HG02763 (cell line): ENCODE data around the gene LBH.
"Not testable (repeated sequence)": the region's sequence is repeated elsewhere in the genome, so short reads cannot be mapped to it uniquely, and the experiment has no call there.

ENCODE experiments used
- ATAC-seq: cut with Tn5 transposase; IDR thresholded peaks from one replicate; pipeline ENCODE4 v1.9.1; 2021; ENCODE audit warnings: mild to moderate bottlenecking, moderate library complexity; ENCODE audit not compliant: unreplicated experiment

Gene LBH

GRCh38 chr2:30255466-30256408 lies 24.4 kb downstream of the LBH start:
- no peak for ATAC-seq

- no peak for ATAC-seq
Measured at GRCh38 chr2:30257266-30258214, 26.2 kb downstream of the LBH start.

DNA sequence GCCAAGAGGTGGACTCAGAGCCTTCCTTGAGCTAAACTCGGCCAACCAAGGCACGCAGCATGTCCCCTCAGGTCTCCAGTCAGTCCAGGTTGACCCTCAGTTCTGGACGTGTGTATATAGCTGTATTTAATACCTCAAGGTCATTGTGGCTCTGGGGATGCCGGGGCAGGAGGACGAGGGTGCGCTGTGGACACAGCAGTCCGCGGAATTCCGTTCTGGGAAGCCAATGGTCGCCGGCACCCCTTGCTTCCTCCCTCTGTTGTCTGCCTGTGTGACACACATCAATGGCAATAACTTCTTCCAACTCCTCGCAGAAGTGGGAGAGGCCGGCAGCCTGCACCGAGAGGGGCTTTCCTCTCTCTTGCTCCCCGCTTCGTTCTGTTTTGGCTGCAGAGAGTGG lies 27.7 kb downstream of the LBH start:
- no peak for ATAC-seq

DNA sequence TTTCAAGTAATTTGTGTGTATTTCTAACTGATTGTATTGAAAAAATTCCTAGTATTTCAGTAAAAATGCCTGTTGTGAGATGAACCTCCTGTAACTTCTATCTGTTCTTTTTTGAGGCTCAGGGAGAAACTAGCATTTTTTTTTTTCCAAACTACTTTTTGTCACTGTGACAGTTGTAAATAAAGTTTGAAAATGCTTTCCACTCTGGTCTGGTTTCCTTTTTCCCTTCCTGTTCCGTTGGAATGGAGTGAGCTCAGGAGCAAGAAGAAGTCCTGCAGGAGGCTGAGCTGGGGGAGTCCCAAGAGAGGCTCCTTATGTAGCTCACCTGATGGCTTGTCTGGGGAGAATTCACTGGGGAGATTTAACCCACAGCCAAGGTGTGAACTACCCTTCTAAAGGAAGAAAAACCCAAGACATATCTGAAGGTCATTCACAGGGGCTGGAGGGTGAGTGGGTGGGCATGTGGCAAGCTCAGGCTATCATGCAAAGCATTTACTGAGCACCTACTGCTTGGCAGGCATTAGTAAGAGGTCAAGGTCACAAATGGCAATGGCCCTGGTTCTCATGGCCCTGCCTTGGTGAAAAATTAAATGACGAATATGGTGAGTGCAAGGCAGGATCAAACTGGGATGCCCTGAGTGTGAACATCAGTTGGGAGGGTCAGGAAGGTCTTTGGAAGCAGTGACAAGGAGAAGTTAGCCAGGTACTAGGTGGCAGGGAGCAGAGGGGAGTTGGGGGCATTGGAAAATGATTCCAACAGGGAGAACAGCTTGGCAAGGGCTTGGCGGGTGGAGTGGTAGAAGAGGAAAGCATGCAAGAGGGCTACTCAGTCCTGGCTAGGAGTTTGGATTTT lies 28.7 kb downstream of the LBH start:
- no peak for ATAC-seq

DNA sequence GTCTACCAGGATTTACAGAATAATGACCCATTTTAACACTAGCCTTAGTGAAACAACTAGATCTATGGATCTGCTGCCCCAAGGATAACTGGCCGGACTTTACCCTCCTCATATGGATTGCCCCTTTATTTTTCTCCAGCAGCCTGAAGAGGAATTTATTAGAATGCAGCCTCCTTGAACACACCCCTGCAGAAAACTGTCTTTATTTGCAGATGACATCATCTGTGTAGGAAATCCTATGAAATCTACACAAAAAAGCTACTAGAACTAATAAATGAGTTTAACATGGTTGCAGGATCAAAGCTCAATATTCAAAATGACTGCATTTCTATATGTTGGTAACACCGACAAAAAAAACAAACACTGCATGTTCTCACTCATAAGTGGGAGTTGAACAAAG lies 29.6 kb downstream of the LBH start:
- ATAC-seq: no peak

DNA sequence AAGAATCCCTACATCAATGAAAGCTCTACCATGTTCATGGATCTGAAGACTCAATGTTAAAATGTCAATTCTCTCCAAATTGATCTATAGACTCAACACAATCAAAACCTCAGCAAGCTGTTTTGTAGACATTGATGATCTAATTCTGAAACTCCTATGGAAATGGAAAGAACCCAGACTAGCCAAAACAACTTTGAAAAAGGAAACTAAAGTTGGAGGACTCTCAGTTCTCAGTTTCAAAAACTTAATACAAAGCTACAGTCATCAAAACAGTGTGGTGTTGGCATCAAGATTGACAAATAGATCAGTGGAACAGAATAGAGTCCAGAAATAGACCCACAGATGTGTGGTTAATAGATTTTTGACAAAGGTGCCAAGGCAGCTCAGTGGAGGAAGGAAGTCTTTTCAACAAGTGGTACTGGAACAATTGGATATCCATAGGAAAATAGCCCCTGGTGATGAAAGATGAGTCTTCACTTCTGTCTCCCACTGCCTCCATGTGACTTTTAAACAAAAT lies 30.4 kb downstream of the LBH start:
- no peak for ATAC-seq

DNA sequence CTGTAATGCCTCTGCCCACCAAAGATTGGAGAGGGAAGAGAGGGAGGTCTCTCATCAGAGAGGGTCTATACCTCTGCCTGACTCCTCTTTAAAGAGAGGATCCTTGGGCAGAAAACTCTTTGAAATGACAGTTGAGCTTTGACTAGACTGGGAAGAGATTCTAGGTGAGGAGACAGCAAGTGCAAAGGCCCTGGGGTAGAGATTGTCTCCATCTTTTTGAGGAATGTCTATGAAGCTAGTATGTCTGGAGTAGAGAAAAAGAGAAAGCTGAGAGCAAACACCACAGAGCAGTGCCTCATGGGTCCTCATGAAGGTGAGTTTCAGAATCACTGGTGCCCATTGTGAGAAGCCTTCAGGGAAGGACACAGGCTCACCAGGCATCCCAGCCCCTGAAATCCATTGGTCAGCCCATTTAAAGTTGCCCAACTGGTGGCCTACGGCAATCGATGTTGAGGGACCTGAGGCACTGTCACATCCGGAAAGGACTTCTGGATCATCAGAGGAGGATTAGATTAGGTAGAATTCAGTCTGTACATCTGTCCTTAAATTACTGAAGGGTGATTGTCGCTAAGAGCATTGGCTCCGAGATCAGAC lies 31.5 kb downstream of the LBH start:
- no peak for ATAC-seq

- no peak for ATAC-seq
Measured at GRCh38 chr2:30264274-30264673, 32.9 kb downstream of the LBH start.

DNA sequence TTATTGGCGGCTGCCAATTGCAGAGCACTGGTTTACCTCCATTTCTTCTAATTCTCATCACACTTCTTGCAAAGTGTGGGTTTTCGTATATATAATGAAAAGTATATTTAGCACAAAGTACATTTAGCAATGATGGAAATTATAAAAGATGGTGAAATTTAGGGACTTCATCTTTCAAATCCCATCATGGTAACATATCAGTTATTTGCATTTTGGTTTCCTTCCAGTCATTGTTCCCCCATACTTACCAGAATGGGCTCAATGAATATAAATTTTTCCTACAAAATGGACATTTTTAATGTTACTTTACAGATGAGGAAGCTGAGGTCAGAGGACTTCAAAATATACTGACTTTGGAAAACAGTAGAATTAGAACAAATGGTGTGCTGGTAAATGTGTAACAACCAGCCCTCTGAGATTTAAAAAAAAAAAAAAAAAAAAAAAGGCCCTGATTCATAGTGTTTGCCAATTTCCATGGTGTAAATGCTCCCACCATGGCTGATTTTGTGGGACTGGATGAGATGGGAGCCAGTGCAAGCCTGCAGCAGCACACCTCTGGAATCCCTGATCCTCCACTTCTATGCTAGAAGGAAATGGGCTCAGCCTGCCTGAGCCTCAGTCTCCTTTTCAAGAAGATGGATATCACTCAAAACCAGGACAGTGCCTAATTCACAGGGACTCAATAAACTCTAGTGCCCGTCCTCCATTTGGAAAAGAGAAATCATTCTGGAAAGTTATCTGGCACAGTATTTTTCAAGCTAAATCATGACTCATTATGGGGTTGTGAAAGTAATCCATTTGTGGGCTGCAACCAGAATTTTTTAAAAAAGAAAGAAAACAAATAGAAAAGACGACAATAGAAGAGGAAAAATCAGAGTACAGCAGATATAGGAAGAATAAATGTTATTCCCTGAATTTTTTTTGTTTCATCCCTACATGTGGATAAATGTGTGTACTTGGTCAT lies 34.0 kb downstream of the LBH start:
- ATAC-seq: no peak

DNA sequence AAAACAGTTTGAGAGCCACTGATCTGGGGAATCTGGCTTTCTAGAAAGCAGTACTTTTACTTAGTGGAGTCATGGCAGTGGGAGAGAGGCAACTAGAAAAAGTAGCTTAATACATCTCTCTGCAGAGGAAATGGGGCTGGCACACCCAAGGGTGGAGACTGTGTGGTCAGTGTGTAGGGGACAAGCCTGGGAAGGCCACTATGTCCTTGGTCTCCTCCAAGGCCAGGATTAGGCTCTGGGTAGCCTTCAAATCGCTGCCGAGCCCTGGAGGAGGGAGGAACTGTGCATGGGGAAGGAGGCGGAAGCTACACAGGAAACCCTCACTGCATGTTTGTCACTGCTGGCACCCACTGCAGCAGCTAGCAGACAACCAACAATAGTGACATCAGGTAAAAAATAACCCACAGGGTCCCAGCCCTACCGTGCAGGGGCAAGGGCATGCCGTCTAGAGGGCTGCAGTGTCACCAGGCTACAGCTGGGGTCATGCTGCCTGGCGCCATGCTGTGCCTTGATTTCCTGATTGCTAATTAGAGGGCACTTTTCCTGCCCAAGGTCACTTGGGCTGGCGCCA lies 34.8 kb downstream of the LBH start:
- no peak for ATAC-seq

DNA sequence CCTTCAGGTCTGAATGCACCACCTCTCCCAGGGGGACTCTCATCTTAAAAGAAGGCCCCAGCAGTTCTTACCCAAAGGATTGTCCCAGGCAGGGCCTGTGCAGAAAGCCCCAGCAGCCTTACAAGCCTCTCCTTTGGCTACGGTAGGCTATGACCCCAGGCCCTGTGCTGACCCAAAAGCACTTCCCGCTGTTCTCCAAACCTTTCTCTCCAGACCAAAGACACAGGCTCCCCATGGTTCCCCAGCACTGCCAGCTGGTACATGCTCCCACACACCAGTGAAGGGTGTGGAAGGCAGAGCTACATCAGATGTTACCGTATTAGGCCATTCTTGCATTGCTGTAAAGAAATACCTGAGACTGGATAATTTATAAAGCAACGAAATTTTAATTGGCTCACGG lies 35.4 kb downstream of the LBH start:
- ATAC-seq: no peak

GRCh38 chr2:30267161-30267975 lies 36.0 kb downstream of the LBH start:
- ATAC-seq: no peak

DNA sequence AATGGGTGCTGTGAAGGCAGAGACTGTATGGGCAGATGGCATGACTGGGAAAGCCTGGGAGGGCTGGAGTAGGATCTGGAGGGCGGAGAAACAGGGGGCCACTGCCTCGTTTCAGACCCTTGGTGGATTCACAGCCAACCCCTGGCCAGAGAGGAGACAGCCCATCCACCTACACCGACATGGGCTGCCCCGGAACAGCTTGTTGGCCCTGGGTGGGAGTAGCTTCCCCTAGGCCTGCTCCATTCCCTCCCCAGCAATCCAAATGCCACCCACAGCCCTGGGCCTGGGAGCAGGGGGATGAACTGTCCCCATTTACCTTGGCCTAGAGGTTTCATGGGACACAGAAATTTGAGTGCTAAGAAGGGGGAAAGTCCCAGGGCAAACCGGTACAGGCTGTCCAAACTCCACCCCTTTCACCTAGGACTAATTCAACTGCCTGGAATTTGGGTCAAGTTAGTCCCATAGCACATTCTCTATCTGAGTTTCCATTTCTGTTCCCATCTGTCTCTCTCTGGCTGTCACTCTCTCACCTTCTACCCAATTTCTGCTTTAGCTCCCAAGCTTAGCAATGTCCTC lies 37.0 kb downstream of the LBH start:
- ATAC-seq: no peak

GRCh38 chr2:30269114-30269770 lies 37.9 kb downstream of the LBH start:
- ATAC-seq: not testable (repeated sequence)

DNA sequence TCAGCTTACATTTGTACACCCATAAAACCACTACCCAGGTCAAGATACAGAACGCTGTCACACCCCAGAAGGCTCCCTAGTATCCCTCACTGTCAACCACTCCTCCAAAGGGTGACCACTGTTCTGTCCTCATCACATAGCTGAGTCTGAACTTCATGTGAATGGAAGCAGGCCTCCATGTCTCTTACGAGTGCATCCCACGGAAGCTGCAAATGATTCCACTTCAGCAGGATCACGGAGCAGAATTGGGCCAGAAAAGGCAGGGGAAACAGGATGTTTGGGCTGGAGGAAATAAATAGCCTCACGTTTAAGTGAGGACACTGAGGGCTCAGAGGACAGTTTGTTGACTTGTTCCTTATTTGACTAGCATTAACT lies 38.4 kb downstream of the LBH start:
- no peak for ATAC-seq

- ATAC-seq: no peak
Measured at GRCh38 chr2:30270166-30270565, 38.8 kb downstream of the LBH start.

DNA sequence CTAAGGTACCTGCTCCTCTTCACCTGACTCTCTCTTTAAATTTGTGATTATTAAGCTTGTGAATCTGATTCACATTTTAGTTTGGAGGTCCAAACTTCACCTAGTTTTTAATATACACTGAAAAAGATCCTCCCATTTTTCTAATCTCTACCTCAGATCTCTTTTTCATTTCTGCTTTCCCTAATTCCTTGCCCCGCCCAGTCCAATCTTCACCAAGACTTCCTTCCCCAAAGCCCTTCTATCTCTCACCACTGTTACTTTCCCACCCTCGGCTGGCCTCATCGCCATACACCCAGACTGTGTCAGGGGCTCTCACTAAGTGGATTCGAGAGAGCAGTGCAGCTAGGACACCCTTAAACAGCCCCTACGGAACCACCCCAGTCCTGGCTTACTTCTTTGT lies 40.0 kb downstream of the LBH start:
- ATAC-seq: no peak
